GM23338 (cell line): Measurements from ENCODE around the gene MAP3K13. TPM values are rescaled to one million over a fixed set of nuclear protein-coding genes. Genes with fewer than 3 reads are reported as not detected.

Experiments
- ATAC-seq: fragments of 200-7000 bp; cut with Tn5 transposase; 3 replicates; pipeline ENCODE4 v1.9.1; 2020
- DNase-seq: peaks from one replicate; pipeline ENCODE4 v3.0.0-alpha.2; 2015; ENCODE audit warnings: low spot score
- H2AFZ ChIP-seq: fragments of 200-600 bp; sonication (generic); 2 replicates; pipeline ENCODE4 v1.8.0; 2016; ENCODE audit warnings: antibody characterized with exemption, mild to moderate bottlenecking, moderate library complexity
- H3F3A ChIP-seq: fragments of 200-600 bp; sonication (generic); replicated peaks from 2 replicates; pipeline ENCODE4 v1.8.0; 2017; ENCODE audit warnings: antibody characterized with exemption, mixed run types, low read depth
- H3K27ac ChIP-seq: fragments of 200-600 bp; sonication (generic); 2 replicates; pipeline ENCODE4 v1.6.1; 2016; ENCODE audit warnings: low read depth
- H3K27me3 ChIP-seq: fragments of 200-600 bp; sonication (generic); 2 replicates; pipeline ENCODE4 v1.8.0; 2016; ENCODE audit warnings: mild to moderate bottlenecking, mixed run types, moderate library complexity; ENCODE audit not compliant: insufficient read depth
- H3K36me3 ChIP-seq: fragments of 200-600 bp; sonication (generic); 2 replicates; pipeline ENCODE4 v1.8.0; 2016; ENCODE audit warnings: mild to moderate bottlenecking; ENCODE audit not compliant: insufficient read depth
- H3K4me1 ChIP-seq: fragments of 200-600 bp; sonication (generic); 2 replicates; pipeline ENCODE4 v1.8.0; 2016; ENCODE audit warnings: mild to moderate bottlenecking, moderate library complexity; ENCODE audit not compliant: insufficient read depth
- H3K4me2 ChIP-seq: fragments of 200-600 bp; sonication (generic); 2 replicates; pipeline ENCODE4 v1.7.1; 2017; ENCODE audit warnings: mixed run types
- H3K4me3 ChIP-seq: fragments of 200-600 bp; sonication (generic); 2 replicates; pipeline ENCODE4 v1.6.1; 2016; ENCODE audit warnings: mixed run types
- H3K79me2 ChIP-seq: fragments of 200-600 bp; sonication (generic); replicated peaks from 2 replicates; pipeline ENCODE4 v1.8.0; 2017; ENCODE audit warnings: mild to moderate bottlenecking; ENCODE audit not compliant: insufficient read depth
- H3K9me2 ChIP-seq: fragments of 200-600 bp; sonication (generic); 2 replicates; pipeline ENCODE4 v1.8.0; 2017; ENCODE audit not compliant: insufficient read depth
- H4K20me1 ChIP-seq: fragments of 200-600 bp; sonication (generic); replicated peaks from 2 replicates; pipeline ENCODE4 v1.8.0; 2017; ENCODE audit warnings: mild to moderate bottlenecking; ENCODE audit not compliant: insufficient read depth
- H3K27ac Mint-ChIP-seq: 2 replicates; pipeline ENCODE4 v1.8.0; 2020; ENCODE audit warnings: inconsistent platforms, mild to moderate bottlenecking, moderate library complexity, mixed read lengths
- H3K27me3 Mint-ChIP-seq: 3 replicates; pipeline ENCODE4 v1.8.0; 2022; ENCODE audit warnings: low read depth, mild to moderate bottlenecking, moderate library complexity, mixed read lengths, inconsistent platforms; ENCODE audit not compliant: insufficient read depth, poor library complexity
- H3K36me3 Mint-ChIP-seq: 3 replicates; pipeline ENCODE4 v1.8.0; 2021; ENCODE audit warnings: low read depth, mild to moderate bottlenecking, inconsistent platforms, moderate library complexity, mixed read lengths
- H3K4me1 Mint-ChIP-seq: 3 replicates; pipeline ENCODE4 v1.8.0; 2020; ENCODE audit warnings: mild to moderate bottlenecking, inconsistent platforms, mixed read lengths
- H3K4me3 Mint-ChIP-seq: 3 replicates; pipeline ENCODE4 v1.8.0; 2021; ENCODE audit warnings: moderate library complexity, mild to moderate bottlenecking, inconsistent platforms, mixed read lengths
- H3K9me3 Mint-ChIP-seq: 3 replicates; pipeline ENCODE4 v1.8.0; 2020; ENCODE audit warnings: moderate library complexity, mild to moderate bottlenecking, inconsistent platforms, mixed read lengths
- CREB1 ChIP-seq: fragments of 250-450 bp; sonication (Bioruptor Pico); IDR thresholded peaks from 2 replicates; pipeline ENCODE4 v1.5.0; 2020; ENCODE audit warnings: low read depth, mild to moderate bottlenecking, moderate library complexity
- EZH2 ChIP-seq: fragments of 200-600 bp; sonication (generic); IDR thresholded peaks from one replicate; pipeline ENCODE4 v1.8.0; 2017; ENCODE audit warnings: antibody characterized with exemption, mild to moderate bottlenecking, low read depth; ENCODE audit not compliant: unreplicated experiment
- EZH2phosphoT487 ChIP-seq: fragments of 200-600 bp; sonication (generic); IDR thresholded peaks from one replicate; pipeline ENCODE4 v1.8.1; 2018; ENCODE audit warnings: antibody characterized with exemption; ENCODE audit not compliant: unreplicated experiment
- JUNB ChIP-seq: IDR thresholded peaks from one replicate; pipeline ENCODE4 v1.6.1; 2016; ENCODE audit warnings: antibody characterized with exemption; ENCODE audit not compliant: unreplicated experiment
- NANOG ChIP-seq: IDR thresholded peaks from 2 replicates; pipeline ENCODE4 v1.6.1; 2016; ENCODE audit warnings: antibody characterized with exemption, borderline replicate concordance
- POLR2AphosphoS5 ChIP-seq: IDR thresholded peaks from 2 replicates; pipeline ENCODE4 v1.6.1; 2016; ENCODE audit warnings: antibody characterized with exemption, low read depth
- STAT1 ChIP-seq: IDR thresholded peaks from one replicate; pipeline ENCODE4 v1.6.1; 2016; ENCODE audit warnings: antibody characterized with exemption; ENCODE audit not compliant: unreplicated experiment
- ZNF114 ChIP-seq: fragments of 250-450 bp; sonication (Bioruptor Pico); IDR thresholded peaks from 2 replicates; pipeline ENCODE4 v1.5.0; 2020; ENCODE audit warnings: mild to moderate bottlenecking, moderate library complexity
- ZNF331 ChIP-seq: fragments of 250-450 bp; sonication (Bioruptor Pico); IDR thresholded peaks from 2 replicates; pipeline ENCODE4 v1.5.0; 2020; ENCODE audit warnings: low read depth, mild to moderate bottlenecking, moderate library complexity
- polyA plus RNA-seq: library from polyadenylated mRNA; unstranded; fragments of >200 nt; fragmentation: Nextera tagmentation; extraction: Ambion mirVana; gene quantifications from 2 replicates; pipeline ENCODE4 v1.2.1, GENCODE V29; 2016
- total RNA-seq: library from RNA; depleted of rRNA; stranded (reverse); fragments of >200 nt; shearing (Covaris generic); gene quantifications from 2 replicates; pipeline ENCODE4 v1.2.3, GENCODE V29; 2014
- TF ChIP-seq, protein P1 (sequence below): IDR thresholded peaks from one replicate; pipeline ENCODE4 v1.6.1; 2018; ENCODE audit warnings: antibody characterized with exemption; ENCODE audit not compliant: unreplicated experiment
- TF ChIP-seq, protein P2 (sequence below), 2 experiments: fragments of 200-600 bp in 1 of 2; sonication (generic) in 1 of 2; conservative IDR thresholded peaks; 2 replicates each; pipeline versions ENCODE4 v1.5.1 to v1.6.1; 2016 to 2017; ENCODE audit warnings: antibody characterized with exemption in 2 of 2, low read depth in 2 of 2, mild to moderate bottlenecking in 2 of 2, moderate library complexity in 1 of 2
- TF ChIP-seq, protein P3 (sequence below): IDR thresholded peaks from 2 replicates; pipeline ENCODE4 v1.6.1; 2016; ENCODE audit warnings: antibody characterized with exemption
- TF ChIP-seq, protein P4 (sequence below): fragments of 250-450 bp; sonication (Bioruptor Pico); IDR thresholded peaks from 2 replicates; pipeline ENCODE4 v1.5.0; 2020; ENCODE audit warnings: mild to moderate bottlenecking, moderate library complexity

MAP3K13 gene
- total and polyA plus RNA-seq, 2 experiments from 2014 or later, result 10.7 to 129 TPM

DNA sequence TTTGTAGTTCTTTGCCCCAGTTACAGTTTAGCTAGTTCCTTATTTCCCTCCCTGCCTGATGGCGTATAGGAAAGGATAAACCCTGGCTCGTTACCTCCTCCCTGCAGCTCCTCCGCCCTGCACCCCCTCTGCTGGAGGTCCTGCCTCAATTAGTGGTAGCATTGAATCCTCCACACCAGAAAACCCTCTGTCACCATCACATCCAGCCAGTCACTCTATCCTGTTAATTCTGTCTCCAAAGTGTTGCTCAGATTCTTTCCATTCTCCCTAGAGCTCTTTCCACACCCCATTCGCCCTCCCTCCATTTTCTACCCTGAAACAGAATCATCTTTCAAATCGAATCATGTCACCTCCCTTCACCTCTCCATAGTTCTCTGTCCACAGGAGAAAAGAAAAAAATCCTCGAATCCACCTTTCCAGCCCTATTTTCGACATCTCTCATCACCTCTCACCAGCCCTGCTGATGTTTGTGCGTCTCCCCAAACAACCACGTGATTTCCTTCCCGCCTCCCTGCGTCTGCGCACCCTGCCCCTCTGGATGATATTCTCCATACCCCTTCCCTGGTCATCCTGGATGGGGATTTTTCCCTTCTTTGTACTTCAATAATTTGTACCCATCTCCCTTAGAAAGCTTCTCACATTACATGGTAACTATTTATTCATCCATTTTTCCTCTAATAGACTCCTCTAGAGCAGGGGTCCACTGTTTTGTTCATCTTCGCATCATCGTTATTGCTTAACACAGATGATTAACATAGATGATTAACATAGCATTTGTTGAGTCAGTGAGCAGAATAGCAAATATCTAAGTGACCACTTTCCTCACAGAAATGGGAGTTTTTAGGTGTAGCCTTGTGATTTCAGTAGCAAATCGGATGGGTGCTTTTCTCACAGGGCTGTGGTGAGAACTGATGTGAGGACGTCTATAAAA lies 37.1 kb downstream of the MAP3K13 start:
- Histone ChIP-seq H3K9me2 (no peaks in the 10 kb centered on the region), H3K27ac (no peak overlapping the region), H3K4me2 (no peak overlapping the region), H3K4me1 (peaks cover 6% of the 10 kb centered on the region; the same call in 1 of the 2 replicates), H3F3A (no peaks in the 10 kb centered on the region), H4K20me1 (no peaks in the 10 kb centered on the region), H3K27me3 (no peaks in the 10 kb centered on the region), H3K4me3 (no peak overlapping the region), H2AFZ (no peak overlapping the region), H3K79me2 (no peaks in the 10 kb centered on the region), H3K36me3 (no peaks in the 10 kb centered on the region)
- ATAC-seq, result peak; percentile 56
- Mint-ChIP-seq H3K4me1 (no peaks in the 10 kb centered on the region), H3K27me3 (no peaks in the 10 kb centered on the region), H3K36me3 (no peaks in the 10 kb centered on the region), H3K9me3 (no peaks in the 10 kb centered on the region), H3K4me3 (no peak overlapping the region), H3K27ac (no peak overlapping the region)
- TF ChIP-seq CREB1, result no peak
- TF ChIP-seq EZH2, result no peak
- TF ChIP-seq, protein P1, sequence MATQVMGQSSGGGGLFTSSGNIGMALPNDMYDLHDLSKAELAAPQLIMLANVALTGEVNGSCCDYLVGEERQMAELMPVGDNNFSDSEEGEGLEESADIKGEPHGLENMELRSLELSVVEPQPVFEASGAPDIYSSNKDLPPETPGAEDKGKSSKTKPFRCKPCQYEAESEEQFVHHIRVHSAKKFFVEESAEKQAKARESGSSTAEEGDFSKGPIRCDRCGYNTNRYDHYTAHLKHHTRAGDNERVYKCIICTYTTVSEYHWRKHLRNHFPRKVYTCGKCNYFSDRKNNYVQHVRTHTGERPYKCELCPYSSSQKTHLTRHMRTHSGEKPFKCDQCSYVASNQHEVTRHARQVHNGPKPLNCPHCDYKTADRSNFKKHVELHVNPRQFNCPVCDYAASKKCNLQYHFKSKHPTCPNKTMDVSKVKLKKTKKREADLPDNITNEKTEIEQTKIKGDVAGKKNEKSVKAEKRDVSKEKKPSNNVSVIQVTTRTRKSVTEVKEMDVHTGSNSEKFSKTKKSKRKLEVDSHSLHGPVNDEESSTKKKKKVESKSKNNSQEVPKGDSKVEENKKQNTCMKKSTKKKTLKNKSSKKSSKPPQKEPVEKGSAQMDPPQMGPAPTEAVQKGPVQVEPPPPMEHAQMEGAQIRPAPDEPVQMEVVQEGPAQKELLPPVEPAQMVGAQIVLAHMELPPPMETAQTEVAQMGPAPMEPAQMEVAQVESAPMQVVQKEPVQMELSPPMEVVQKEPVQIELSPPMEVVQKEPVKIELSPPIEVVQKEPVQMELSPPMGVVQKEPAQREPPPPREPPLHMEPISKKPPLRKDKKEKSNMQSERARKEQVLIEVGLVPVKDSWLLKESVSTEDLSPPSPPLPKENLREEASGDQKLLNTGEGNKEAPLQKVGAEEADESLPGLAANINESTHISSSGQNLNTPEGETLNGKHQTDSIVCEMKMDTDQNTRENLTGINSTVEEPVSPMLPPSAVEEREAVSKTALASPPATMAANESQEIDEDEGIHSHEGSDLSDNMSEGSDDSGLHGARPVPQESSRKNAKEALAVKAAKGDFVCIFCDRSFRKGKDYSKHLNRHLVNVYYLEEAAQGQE, result no peak
- TF ChIP-seq, protein P2, sequence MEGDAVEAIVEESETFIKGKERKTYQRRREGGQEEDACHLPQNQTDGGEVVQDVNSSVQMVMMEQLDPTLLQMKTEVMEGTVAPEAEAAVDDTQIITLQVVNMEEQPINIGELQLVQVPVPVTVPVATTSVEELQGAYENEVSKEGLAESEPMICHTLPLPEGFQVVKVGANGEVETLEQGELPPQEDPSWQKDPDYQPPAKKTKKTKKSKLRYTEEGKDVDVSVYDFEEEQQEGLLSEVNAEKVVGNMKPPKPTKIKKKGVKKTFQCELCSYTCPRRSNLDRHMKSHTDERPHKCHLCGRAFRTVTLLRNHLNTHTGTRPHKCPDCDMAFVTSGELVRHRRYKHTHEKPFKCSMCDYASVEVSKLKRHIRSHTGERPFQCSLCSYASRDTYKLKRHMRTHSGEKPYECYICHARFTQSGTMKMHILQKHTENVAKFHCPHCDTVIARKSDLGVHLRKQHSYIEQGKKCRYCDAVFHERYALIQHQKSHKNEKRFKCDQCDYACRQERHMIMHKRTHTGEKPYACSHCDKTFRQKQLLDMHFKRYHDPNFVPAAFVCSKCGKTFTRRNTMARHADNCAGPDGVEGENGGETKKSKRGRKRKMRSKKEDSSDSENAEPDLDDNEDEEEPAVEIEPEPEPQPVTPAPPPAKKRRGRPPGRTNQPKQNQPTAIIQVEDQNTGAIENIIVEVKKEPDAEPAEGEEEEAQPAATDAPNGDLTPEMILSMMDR (conservative IDR thresholded peaks at IDR 0.05; ENCODE audit: low read depth in 2 of 2), result no peak; a peak in 1 of 4 replicates
- TF ChIP-seq, protein P3, sequence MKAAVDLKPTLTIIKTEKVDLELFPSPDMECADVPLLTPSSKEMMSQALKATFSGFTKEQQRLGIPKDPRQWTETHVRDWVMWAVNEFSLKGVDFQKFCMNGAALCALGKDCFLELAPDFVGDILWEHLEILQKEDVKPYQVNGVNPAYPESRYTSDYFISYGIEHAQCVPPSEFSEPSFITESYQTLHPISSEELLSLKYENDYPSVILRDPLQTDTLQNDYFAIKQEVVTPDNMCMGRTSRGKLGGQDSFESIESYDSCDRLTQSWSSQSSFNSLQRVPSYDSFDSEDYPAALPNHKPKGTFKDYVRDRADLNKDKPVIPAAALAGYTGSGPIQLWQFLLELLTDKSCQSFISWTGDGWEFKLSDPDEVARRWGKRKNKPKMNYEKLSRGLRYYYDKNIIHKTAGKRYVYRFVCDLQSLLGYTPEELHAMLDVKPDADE, result no peak
- no peak for TF ChIP-seq ZNF114 (CRISPR knock-in tag)
- TF ChIP-seq POLR2AphosphoS5, result no peak
- TF ChIP-seq ZNF331 (CRISPR knock-in tag), result no peak
- TF ChIP-seq JUNB, result no peak
- no peak for TF ChIP-seq STAT1
- no peak for TF ChIP-seq NANOG
- no peak for TF ChIP-seq EZH2phosphoT487
- TF ChIP-seq, protein P4, sequence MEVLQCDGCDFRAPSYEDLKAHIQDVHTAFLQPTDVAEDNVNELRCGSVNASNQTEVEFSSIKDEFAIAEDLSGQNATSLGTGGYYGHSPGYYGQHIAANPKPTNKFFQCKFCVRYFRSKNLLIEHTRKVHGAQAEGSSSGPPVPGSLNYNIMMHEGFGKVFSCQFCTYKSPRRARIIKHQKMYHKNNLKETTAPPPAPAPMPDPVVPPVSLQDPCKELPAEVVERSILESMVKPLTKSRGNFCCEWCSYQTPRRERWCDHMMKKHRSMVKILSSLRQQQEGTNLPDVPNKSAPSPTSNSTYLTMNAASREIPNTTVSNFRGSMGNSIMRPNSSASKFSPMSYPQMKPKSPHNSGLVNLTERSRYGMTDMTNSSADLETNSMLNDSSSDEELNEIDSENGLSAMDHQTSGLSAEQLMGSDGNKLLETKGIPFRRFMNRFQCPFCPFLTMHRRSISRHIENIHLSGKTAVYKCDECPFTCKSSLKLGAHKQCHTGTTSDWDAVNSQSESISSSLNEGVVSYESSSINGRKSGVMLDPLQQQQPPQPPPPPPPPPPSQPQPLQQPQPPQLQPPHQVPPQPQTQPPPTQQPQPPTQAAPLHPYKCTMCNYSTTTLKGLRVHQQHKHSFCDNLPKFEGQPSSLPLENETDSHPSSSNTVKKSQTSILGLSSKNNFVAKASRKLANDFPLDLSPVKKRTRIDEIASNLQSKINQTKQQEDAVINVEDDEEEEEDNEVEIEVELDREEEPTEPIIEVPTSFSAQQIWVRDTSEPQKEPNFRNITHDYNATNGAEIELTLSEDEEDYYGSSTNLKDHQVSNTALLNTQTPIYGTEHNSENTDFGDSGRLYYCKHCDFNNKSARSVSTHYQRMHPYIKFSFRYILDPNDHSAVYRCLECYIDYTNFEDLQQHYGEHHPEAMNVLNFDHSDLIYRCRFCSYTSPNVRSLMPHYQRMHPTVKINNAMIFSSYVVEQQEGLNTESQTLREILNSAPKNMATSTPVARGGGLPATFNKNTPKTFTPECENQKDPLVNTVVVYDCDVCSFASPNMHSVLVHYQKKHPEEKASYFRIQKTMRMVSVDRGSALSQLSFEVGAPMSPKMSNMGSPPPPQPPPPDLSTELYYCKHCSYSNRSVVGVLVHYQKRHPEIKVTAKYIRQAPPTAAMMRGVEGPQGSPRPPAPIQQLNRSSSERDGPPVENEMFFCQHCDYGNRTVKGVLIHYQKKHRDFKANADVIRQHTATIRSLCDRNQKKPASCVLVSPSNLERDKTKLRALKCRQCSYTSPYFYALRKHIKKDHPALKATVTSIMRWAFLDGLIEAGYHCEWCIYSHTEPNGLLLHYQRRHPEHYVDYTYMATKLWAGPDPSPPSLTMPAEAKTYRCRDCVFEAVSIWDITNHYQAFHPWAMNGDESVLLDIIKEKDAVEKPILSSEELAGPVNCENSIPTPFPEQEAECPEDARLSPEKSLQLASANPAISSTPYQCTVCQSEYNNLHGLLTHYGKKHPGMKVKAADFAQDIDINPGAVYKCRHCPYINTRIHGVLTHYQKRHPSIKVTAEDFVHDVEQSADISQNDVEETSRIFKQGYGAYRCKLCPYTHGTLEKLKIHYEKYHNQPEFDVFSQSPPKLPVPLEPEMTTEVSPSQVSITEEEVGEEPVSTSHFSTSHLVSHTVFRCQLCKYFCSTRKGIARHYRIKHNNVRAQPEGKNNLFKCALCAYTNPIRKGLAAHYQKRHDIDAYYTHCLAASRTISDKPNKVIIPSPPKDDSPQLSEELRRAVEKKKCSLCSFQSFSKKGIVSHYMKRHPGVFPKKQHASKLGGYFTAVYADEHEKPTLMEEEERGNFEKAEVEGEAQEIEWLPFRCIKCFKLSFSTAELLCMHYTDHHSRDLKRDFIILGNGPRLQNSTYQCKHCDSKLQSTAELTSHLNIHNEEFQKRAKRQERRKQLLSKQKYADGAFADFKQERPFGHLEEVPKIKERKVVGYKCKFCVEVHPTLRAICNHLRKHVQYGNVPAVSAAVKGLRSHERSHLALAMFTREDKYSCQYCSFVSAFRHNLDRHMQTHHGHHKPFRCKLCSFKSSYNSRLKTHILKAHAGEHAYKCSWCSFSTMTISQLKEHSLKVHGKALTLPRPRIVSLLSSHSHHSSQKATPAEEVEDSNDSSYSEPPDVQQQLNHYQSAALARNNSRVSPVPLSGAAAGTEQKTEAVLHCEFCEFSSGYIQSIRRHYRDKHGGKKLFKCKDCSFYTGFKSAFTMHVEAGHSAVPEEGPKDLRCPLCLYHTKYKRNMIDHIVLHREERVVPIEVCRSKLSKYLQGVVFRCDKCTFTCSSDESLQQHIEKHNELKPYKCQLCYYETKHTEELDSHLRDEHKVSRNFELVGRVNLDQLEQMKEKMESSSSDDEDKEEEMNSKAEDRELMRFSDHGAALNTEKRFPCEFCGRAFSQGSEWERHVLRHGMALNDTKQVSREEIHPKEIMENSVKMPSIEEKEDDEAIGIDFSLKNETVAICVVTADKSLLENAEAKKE, result no peak
- DNase-seq, result peak; percentile 19
